GM12873 (cell line): Measurements from ENCODE around the gene CYP2W1.

Source experiments
- TF ChIP-seq, protein P1 (sequence below): IDR thresholded peaks from 2 replicates; pipeline ENCODE4 v1.5.1; 2012; ENCODE audit warnings: low read depth, mild to moderate bottlenecking, moderate library complexity, low read length, control low read depth; ENCODE audit not compliant: insufficient read depth; ENCODE audit errors: missing control alignments

The CYP2W1 gene

DNA sequence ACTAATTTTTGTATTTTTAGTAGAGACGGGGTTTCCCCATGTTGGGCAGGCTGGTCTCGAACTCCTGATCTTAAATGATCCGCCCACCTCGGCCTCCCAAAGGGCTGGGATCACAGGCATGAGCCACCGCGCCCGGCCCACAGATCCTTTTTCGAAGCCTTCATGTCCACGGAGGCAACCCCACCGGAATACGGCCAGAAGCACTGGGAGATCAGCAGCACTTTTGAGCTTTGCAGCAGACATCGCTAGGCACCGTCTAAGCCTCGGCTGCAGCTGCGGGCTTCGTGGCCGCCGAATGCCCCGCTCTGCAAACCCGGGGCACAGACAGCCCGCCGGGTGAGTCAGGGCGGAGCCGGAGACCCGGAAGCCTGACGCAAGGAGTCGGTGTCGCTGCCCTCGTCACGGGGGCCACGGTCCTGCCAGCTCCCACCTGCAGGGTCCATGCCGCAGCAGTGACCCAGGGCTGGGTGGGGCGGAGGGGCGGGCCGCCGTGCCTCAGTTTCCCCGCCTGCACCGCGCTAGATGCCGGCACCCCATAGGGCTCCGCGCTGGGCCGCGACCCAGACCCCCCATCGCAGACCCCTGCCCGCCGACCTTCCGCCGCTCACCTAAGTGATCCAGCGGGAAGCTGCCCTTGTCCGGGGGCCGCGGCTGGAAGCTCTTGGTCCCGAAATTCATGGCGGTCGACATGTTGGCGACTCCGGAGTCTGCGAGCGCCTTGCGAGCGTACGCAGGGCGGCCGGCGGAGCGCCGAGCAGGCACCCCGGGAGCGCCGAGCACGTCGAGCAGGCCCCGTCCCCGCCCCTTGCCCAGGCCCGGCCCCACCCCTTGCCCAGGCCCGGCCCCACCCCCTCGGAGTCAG lies 7.9 kb upstream of the CYP2W1 start, which contains the start of gene COX19:
COX19 (minus strand) TSS at position 730 of the 862 bp plus-strand sequence; CDS start at position 690, 40 bp downstream.
- TF ChIP-seq, protein P1, sequence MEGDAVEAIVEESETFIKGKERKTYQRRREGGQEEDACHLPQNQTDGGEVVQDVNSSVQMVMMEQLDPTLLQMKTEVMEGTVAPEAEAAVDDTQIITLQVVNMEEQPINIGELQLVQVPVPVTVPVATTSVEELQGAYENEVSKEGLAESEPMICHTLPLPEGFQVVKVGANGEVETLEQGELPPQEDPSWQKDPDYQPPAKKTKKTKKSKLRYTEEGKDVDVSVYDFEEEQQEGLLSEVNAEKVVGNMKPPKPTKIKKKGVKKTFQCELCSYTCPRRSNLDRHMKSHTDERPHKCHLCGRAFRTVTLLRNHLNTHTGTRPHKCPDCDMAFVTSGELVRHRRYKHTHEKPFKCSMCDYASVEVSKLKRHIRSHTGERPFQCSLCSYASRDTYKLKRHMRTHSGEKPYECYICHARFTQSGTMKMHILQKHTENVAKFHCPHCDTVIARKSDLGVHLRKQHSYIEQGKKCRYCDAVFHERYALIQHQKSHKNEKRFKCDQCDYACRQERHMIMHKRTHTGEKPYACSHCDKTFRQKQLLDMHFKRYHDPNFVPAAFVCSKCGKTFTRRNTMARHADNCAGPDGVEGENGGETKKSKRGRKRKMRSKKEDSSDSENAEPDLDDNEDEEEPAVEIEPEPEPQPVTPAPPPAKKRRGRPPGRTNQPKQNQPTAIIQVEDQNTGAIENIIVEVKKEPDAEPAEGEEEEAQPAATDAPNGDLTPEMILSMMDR: no peak

DNA sequence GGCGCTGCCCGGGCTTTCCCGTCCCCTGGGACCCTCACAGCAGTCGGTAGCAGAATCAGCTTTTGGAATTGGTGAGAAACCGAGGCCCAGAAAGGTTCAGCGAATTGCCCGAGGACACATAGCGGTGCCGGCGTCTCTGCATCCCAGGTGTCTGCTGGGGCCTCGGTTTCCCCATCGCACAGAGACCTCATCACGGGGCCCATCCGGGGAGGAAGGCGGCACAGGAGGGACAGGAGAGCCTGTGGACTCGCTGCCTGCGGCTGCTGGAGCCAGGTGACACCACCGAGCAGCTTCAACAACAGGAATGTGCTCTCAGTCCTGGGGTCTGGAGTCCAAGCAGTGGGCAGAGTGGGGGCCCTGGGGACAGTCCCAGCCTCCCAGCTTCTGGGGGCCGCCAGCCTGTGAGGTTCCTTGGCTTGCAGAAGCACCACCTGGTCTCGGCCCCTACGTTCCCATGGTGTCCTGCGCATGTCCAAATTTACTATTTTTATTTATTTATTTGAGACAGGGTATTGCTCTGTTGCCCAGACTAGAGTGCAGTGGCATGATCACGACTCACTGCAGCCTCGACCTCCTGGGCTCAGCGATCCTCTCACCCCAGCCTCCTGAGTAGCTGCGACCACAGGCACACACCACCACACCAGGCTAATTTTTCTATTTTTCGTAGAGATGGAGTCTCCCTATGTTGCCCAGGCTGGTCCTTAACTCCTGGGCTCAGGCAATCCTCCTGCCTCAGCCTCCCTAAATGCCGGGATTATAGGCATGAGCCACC lies 7.1 kb upstream of the CYP2W1 start:
- TF ChIP-seq, protein P1: no peak

DNA sequence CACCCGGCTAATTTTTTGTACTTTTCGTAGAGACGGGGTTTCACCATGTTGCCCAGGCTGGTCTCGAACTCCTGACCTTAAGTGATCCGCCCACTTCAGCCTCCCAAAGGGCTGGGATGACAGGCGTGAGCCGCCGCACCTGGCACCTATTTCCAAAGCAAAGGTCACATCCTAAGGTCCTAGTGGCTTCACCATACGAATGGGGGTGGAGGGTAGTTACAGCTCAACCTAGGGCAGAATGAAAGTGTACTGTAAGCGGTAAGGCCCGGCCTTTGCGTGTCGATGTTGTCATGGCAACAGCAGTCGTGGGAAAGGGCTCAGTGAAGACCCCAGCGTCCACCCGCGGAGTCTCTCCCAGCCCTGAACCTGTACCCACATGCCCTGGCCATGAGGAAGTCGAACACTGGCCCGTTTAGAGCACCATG lies 6.1 kb upstream of the CYP2W1 start:
- TF ChIP-seq, protein P1: no peak

DNA sequence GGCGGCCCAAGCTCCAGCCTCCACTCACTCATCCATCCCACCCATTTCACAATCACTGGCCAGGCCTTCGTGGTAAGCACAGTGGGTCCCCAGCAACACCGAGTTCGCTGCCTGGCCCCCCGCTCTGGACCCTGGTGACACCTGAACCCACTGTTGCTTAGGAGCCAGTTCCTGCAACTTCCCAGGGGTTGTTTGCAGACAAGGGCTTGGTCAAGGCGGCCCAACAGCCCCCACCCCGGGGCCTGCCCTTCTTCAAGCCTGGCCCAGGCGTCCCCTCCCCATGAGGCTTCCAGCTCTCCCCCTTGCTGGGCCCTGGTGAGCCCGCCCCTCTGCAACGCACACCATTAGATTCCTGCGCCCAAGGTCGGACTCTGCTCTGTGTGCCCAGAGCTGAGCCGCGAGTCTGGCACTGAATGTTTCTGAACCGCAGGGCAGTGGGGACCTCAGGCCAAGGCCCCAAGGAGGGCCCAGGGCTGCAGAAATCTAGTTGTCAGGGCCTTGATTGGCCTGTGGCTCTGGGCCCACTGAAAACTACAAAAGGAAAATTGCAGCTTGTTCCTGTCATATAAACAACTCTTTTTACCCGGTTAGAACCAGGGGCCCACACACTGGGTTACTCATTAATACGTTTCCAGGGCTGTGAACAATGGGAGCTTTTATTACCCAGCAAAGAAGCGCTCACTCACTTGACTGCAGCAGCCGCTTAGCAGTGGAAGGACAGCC lies 5.5 kb upstream of the CYP2W1 start:
- TF ChIP-seq, protein P1: no peak

DNA sequence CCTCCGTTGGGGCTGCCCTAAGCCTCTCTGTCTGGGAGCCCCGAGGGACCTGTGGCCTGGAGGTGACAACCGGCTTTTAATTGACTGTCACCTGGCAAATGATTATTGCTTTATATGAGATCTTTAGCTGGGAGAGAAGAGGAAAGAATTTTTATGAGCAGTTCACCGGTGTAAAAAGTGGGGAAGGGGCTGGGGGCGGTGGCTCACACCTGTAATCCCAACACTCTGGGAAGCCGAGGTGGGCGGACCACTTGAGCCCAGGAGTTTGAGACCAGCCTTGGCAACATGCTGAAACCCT lies 5.0 kb upstream of the CYP2W1 start:
- TF ChIP-seq, protein P1: no peak

DNA sequence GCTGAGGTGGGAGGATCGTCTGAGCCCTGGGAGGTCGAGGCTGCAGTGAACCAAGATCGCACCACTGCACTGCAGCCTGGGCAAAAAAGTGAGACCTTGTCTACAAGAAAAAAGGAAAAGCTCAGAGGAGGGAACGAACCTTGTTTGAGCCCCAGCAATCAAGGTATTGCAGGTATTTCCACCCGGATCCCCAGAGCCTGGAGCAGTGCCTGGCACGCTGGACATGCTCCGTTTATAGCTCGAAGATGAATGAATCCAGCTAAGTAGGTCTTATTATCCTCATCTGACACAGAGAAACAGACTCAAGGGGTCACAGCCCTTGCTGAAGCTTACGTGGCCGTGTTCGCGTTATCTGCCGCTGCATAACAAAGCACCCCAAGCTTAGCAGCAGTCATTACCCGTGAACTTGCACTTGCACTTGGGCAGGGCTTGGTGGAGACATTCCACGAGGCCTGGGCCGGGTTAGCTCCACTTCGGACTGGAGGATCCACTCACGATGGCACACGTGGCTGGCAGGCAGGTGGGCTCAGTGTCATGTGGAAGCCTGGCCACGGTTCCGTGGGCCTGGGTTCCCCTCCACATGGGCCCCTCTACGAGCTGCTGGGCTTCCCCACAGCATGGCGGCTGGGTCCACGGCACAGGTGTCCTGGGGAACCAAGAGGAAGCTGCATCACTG lies 4.4 kb upstream of the CYP2W1 start:
- TF ChIP-seq, protein P1: no peak
